HG03159 (cell line): ENCODE results near the gene RPAIN.
"Not testable (repeated sequence)": the region's sequence is repeated elsewhere in the genome, so short reads cannot be mapped to it uniquely, and the experiment has no call there.

ENCODE experiments used
- ATAC-seq: cut with Tn5 transposase; IDR thresholded peaks from one replicate; pipeline ENCODE4 v1.9.1; 2021; ENCODE audit warnings: mild to moderate bottlenecking, moderate library complexity; ENCODE audit not compliant: unreplicated experiment

The RPAIN gene

DNA sequence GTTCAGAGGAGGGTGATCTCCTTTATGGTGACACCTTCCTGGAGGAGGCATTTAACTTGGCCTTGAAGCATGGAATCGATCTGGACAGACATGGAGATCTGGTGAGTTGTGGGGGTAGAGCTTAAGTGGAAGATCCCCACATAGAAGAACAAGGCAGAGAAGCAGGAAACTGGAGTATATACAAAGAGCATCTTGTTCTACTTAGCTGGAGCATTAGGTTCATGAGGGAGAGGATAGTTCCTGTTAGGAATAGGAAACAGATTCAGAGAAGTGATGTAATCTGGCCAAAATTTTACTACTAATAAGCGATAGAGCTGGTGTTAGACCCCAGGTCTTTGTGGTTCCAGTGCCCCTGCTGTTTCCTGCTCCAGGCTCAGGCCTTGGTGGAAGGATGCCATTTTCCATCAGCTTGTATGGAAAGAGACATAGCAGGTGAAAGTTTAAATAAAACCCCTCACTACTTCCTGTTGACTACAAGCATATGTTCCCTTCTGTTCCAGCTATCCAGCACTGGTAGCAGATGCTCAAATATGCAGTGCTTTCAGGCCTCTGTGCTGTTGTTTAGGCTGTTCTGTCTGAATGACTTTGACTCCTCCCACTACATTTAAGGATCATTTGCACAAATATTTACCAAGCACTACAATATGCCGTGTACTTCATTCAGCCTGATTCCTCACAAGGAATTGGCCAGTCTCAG is 9.4 kb downstream of the RPAIN start:
- no peak for ATAC-seq

DNA sequence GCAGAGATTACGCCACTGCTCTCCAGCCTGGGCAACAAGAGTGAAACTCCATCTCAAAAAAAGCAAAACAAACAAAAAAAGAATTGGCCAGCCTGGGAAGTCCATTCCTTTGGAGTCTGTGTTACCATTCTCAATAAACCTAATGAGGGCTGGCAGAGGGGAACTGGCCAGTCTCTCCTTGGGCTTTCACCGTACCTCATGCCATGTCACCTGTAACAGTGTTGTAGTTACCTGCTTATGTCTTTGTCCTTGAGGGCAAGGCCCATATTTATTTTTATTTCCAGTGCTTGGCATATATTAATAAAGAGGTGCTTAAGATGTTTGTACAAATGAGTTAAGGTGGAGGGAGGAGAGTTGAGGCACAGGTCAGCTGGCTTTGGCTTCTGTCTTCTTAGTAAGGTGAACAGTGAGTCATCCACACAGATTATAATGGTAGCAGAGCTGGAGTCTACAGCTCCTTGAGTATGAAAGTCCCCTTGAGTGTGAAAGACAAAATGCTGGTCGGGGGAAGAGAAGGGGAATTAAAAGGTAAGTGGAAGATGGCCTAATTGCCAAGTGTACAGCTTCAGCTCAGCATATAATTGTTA is 10.5 kb downstream of the RPAIN start:
- ATAC-seq = no peak

DNA sequence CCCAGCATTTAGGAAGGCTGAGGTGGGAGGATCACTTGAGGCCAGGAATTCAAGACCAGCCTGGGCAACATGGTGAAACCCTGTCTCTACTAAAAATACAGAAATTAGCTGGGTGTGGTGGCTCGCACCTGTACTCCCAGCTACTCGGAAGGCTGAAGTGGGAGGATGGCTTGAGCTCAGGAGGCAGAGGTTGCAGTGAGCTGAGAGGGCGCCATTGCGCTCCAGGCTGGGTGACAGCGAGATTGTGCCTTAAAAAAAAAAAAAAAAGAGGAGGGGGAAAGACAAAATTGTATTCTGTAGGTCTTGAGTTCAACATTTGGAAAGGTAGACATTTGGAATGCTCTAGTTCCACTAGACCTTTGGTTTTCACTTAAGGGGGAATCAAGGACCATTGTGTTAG is 11.3 kb downstream of the RPAIN start:
- ATAC-seq = not testable (repeated sequence)

DNA sequence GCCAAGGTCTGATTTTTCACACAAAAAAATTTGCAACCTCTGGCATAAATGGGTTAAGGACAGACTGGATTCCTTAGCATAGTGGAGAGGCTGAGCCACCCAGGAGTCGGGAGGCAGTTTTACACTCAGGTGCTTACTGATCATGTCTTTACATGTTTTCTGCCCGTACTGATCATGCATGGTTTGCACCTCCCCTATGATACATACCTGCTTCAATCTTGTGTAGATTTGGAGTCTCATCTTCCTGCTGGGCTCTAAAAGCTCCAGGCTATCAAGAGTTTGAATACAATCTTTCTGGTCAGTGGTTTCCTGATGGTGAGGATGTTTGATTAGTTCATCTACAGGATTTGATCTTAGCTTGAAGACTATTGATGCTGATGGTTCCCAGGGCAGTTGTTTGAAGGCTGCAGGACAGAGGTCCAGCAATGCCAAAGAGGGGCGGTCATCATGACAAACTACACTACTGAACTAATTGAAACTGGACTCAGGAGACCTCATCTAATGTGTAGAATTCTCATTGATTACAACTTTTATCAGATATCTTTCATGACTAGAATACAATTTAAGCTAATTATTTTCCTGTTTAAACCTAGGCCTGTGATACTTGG is 12.1 kb downstream of the RPAIN start:
- ATAC-seq = no peak

DNA sequence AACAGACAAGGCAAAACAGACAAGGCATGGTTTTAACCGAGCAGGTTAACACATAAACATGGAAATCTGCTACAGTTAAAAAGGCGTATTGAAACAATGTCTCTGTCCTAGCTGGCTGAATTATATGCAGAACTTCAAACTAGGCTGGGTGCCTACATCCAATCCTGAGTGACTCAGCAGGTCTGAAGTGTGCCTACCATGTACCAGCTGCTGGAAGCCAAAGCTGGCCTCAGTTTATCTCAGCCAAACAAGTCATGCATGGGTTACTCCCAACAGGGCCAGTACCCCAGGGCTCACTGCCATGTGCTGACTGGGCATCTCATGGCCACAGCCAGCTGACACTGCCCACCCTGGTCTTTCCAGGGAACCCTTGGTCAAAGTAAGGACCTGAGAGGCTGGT is 15.0 kb downstream of the RPAIN start:
- ATAC-seq = no peak

DNA sequence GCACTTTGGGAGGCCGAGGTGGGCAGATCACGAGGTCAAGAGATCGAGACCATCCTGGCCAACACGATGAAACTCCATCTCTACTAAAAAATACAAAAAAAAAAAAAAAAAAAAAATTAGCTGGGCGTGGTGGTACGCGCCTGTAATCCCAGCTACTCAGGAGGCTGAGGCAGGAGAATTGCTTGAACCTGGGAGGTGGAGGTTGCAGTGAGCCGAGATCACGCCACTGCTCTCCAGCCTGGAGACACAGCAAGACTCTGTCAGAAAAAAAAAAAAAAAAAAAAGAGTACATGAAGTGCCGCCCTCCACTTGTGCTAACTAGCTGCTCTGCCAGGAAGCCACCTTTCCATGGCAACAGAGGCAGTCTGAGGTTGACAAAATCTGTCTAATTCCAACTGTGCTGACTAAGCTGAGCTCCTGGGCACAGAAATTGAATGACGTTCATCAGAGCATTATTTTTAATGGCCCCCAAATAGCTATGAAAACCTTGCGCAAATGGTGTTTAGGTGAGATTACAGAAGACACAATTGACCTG is 15.9 kb downstream of the RPAIN start:
- not testable (repeated sequence) for ATAC-seq

DNA sequence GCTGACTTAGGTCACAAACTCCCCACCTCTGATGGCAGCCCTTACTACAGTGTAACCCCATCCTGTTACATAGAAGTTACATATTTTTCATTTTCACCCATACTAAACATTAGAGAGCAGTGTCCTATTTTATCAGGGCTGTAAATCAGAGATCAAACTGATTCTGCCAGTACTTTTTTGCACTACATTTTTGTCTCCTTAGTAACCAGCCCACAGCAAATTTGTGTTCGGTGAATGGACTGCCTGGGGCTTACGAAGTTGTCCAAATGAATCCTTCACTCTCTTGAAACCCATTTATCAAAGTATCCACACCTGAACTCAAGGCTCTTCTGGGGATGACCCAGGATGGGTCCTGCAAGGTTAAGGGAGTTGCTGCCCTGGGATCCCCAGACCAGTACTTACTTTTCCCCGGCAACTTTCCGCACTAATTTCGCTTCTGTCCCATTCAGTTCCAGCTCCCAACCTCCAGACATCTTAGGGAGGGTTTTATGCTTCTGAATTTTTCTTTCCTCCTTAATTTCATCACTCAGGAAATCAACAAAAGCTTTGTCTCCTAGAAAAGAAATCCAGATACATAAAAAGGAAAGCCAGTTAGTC is 17.8 kb downstream of the RPAIN start:
- ATAC-seq = no peak

DNA sequence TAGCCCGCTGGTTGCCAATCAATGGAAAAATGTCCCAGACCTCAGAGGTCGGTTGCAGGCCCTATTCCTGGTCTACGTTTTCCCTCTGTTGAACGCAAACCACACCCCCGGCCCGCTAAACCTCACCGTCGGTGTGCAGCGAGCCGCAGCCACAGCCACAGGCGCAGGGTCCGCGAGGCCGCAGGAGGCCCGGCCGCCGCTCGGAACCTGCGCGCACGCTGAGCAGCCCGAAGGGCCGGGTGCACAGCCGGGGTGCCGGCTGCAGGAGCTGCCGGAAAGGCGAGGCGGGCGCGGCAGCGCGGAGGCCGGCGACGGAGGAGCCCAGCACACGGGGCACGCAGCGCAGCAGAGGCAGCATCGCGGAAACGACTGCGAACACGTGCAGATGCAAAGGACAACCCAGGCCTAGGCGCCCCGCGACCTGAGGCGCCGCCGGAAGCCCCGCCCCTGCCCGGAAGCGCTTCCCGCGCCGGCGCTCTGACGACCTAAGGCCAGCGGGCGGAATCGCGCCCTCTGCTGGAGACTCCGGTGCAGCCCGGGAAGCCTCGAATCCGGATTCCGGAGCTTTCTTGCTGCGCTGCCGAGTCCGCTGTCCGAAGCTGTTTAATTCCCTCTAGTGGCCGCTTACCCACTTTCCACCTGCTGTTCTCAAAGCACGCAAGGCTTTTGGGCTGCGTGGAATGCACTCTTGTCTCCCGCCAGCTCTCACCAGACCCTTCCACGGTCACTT is 18.9 kb downstream of the RPAIN start, which contains the start of gene C1QBP:
C1QBP (minus strand) TSS at position 440 of the 730 bp plus-strand sequence; CDS start at position 358, 82 bp downstream.
- ATAC-seq = peak; percentile 83

DNA sequence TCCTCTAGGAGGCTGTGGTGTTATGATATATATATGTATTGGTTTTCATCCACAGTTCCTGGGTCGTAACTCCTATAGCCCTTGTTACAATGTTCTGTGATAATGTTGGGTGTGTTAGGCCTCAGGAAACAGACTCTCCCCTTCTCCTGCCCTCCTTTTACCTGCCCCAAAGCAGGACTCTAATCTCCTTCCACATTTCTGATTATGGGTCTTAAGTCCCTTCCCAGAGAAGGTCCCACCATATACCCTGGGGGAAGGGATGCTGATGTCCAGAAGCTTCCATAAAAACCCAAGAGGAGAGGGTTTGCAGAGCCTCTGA is 19.4 kb downstream of the RPAIN start:
- ATAC-seq = no peak

DNA sequence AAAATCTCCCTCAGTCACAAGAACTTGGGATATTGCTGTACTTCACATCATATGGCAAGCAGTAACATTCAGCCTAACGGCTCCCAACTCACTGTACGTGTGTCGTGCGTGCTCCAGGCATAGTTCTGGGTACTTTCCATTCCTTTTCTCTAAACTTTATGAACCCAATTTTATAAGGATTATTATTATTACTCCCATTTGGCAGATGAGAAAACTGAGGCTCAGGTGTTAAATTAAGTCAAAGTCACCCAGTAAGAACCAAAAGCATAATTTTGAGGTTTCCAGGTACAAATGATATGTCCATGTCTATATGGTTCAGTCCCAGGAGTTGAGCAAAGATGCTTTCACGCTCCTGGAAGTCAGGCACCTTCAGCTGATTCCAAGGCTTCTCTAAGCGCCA is 23.7 kb downstream of the RPAIN start:
- ATAC-seq = no peak

DNA sequence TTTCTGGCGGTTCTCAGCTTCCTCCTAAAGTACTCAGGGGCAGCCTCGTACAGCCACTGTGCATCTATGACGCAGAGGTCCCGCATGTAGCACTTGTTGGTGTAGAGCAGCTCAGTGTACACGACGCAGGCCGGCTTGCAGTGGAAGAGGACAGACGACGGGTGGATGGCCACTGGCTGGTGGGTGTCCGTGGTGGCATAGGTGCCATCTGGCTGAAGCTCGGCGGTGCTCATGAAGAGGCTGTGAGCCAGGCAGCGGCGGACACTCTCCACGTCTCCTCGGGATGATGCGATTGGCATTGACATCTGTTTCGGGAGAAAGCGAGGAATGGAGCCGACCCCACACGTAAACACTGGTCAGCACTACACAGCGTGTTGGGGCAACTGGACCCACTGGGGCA is 24.2 kb downstream of the RPAIN start:
- no peak for ATAC-seq

DNA sequence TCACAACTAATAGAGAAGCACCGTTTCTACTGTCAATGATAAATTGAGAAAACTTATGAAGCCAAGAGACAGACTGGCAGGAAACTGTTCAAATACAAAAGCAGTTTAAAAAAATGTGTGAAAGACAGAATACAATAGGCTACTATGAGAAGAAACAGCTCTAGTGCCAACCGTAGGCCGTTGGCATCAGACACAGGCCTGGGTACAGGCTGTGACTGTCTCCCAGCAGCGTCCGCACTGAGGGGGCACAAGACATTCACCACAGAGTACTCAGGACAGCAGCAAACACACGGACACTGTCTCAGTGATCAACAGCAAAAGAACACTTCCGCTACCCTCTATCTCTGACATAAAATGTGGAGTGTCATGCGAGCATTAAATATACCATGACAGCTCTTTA is 26.8 kb downstream of the RPAIN start:
- no peak for ATAC-seq

DNA sequence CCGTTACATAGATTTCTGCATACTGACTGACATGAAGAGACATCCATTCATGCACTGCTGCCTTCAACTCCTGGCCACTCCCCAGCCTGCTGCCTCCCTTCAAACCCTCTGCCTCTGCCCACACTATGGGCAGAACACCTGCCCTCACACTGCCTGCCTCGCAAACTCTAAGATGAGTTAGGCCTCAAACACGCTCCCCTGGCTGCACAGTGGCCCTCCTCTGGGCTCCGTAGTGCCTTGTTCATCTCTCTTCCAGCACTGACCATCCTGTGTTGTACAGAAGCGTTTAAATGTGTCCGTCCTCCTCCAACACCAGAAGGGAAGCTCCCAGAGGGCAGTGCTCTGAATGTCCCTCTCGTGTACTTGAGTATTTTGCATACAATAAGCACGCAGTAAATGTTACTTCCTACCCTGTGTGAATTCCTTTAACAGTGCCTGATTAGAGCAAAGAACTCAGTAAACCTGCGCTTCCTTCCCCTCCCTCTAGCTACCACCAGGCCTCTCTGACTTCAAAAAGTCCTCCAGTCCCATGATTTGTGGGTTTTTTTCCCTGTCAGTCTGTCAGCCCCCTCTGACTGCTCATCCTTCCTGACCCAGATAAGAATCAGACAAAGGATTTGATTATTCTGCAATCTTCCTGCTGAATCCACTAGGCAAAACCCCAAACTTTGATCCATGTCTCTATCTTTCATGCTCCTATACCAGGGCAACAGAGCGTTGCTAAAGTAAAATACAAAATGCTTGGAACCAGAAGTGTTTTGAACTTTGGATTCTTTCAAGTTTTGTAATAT is 44.9 kb downstream of the RPAIN start:
- no peak for ATAC-seq

DNA sequence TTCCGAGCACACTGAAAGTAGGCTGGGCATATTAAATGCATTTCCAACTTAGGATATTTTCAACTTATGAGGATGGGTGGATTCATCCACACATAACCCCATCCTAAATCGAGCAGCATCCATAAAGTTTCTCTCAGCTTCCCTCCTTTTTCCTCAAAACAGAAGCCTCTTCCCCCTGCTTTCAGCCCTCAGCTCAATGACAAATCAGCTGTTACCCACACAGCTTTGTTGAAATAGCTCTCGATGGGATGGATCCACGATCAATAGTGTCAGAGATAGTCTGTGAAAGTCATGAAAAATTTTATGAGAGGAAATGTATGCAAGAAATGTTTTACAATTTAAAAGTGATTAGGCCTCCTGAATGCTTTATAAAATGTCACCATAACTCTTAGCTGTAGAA is 46.3 kb downstream of the RPAIN start:
- no peak for ATAC-seq

DNA sequence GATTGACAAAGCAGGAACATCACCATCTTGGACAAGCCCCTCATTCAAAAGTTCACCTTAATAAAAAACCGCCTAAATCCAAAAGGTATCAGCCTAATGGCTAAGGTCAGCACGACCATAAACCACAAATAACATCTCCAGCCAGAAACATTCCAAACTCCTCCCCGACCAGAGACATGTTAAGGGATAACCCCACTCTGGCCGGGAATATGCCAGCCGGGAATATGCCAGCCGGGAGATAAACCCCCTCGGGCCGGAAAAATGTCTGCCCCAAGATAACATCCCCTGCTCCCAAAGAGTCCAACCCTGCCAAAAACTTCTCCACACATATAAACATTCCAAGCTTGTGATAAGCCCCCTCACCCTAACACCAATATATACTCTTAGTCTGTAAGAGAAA is 47.4 kb downstream of the RPAIN start:
- ATAC-seq = no peak

DNA sequence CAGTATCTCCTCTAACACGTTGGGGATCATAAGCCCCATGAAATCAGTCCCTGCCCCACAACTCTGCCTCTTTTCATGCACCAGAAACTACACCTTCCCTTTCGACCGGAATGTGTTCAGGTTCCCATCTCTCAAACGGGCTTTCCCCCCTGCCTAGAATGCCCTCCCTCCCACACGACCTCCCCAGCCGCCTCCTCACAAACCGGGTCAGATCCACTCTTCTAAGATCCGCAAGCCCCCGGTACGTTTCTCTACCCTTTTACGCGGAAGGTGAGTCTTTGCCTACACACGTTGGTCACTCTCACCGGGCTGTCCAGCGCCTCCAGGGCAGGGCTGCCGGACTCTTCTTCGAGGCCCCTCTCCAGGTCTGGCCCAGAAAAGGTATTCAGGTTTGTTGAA is 48.1 kb downstream of the RPAIN start:
- peak; percentile 21 for ATAC-seq

DNA sequence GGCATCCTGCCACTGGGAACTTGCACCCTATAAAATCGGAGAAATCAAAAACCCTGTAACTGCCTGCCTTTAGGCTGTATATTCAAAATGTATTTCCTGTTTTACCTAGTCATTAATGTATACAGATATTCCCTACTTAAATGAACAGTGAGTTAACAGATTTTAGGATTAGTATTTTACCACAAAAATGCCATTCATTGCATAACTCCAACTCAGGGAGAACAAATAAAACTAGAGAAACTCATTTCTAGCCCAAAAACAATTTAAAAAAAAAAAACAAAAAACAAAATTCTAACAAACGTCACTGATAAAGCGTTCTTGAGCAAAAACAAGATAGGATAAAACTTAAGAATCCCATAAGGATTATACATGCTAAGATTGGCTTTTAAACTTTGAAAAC is 52.5 kb downstream of the RPAIN start:
- ATAC-seq = no peak

DNA sequence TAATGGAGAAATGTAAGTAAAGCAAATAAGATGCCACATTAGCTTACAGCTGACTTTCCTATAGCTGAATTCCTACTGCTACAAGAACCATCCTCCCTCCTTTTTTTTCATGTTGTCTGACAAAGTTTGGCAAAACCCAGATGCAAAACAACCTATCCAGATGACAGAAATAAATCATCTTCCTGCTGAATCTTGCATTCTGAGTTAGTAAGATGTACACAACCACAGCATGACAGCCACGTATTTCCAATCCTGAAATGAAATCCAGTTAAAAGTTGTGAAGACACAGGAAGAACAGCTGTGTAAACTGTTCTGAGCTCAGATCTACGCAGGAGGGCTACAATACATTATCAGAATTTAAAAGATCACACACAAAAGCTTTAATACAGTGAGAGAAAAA is 53.9 kb downstream of the RPAIN start:
- ATAC-seq = no peak

DNA sequence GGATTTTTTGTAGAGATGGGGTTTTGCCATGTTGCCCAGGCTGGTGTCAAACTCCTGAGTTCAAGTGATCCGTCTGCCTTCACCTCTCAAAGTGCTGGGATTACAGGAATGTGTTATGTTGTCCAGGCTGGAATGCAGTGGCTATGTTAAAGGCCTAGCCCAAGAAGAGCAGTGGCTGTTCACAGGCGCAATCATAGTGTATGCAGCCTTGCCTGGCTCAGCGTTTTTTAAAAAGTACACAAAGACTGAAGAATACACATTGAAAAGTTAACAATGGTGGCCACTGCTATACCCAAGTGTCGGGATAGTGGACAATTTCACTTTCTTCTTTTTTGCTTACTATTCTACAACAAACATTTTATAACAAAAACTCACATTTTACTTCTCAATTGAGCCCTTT is 59.0 kb downstream of the RPAIN start:
- no peak for ATAC-seq

DNA sequence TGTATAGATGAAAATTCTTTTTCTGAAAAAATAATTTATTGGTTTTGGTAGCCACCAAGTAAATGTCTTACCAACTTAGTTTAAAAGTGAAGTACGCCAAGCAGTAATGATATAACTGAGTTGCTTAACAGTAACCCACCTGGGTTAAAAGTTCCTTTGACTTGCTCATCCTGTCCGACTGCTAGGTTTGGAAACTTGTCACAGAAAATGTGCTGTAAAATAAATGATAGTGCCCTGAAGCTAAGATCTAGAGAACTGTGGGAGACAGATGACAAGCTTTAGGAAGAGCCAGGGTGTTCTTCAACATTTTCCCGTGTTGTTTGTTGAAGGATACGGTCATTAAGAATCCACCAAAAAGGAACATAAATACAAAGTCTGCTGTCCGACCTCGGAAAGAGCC is 61.0 kb downstream of the RPAIN start:
- ATAC-seq = no peak

DNA sequence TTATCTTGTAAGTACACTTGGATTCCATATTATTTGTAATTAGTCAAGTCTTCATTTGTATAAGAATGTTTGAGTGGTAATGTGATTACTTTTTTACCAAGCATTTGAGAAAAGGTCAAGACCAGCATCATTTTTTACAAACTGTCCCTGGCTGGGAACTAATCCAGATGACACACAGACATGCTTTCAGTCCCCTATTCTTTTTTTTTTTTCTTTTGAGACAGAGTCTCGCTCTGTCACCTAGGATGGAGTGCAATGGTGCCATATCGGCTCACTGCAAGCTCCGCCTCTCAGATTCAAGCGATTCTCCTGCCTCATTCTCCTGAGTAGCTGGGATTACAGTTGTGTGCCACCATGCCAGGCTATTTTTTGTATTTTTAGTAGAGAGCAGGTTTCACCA is 61.5 kb downstream of the RPAIN start:
- ATAC-seq = no peak
